Measurements from ENCODE around the gene SRP68. TPM values are rescaled to one million over a fixed set of nuclear protein-coding genes. Genes with fewer than 3 reads are reported as not detected.
"Not testable (repeated sequence)": the region's sequence is repeated elsewhere in the genome, so short reads cannot be mapped to it uniquely, and the experiment has no call there.

The SRP68 gene
- total RNA-seq, 1 donor from 2014 or later = 17.0 TPM

GRCh38 chr17:76076765-76077583 is 4.7 kb upstream of the SRP68 start:
- no peak for DNase-seq

GRCh38 chr17:76076146-76076764 is 3.9 kb upstream of the SRP68 start:
- no peak for DNase-seq

GRCh38 chr17:76075364-76076145 is 3.2 kb upstream of the SRP68 start:
- DNase-seq = no peak

- no peak for DNase-seq
These were observed 2.4 kb upstream of the SRP68 start, which contains the start of gene GALR2 for GRCh38 chr17:76074390-76075363. TSS of gene GALR2 (plus strand) at chr17:76074781. CDS start at chr17:76074884, 103 bp downstream.

GRCh38 chr17:76071531-76072147 is 678 bp downstream of the SRP68 start:
- no peak for DNase-seq

GRCh38 chr17:76065775-76066174 is 6.5 kb downstream of the SRP68 start:
- DNase-seq = no peak

GRCh38 chr17:76063875-76064546 is 8.3 kb downstream of the SRP68 start:
- DNase-seq = no peak

GRCh38 chr17:76058264-76058663 is 14.1 kb downstream of the SRP68 start:
- DNase-seq = not testable (repeated sequence)

- no peak for DNase-seq
These were observed 15.4 kb downstream of the SRP68 start for GRCh38 chr17:76056882-76057281.

- no peak for DNase-seq
These were observed 18.2 kb downstream of the SRP68 start for GRCh38 chr17:76054112-76054476.

- DNase-seq = no peak
These were observed 18.8 kb downstream of the SRP68 start for GRCh38 chr17:76053246-76054111.

- DNase-seq = no peak
These were observed 20.8 kb downstream of the SRP68 start for GRCh38 chr17:76051561-76051960.

GRCh38 chr17:76050538-76051467 is 21.5 kb downstream of the SRP68 start:
- no peak for DNase-seq

GRCh38 chr17:76049836-76050537 is 22.3 kb downstream of the SRP68 start:
- DNase-seq = no peak

- no peak for DNase-seq
These were observed 23.1 kb downstream of the SRP68 start for GRCh38 chr17:76049239-76049638.

- DNase-seq = no peak
These were observed 23.6 kb downstream of the SRP68 start for GRCh38 chr17:76048711-76049110.

GRCh38 chr17:76048025-76048605 is 24.2 kb downstream of the SRP68 start:
- DNase-seq = no peak

GRCh38 chr17:76046064-76046463 is 26.3 kb downstream of the SRP68 start:
- no peak for DNase-seq
